ENCODE measurements around the gene OR1K1. TPM values are rescaled to one million over a fixed set of nuclear protein-coding genes. Genes with fewer than 3 reads are reported as not detected.

Gene OR1K1
- total and polyA plus RNA-seq, 4 donors, result not detected

Other genes starting within 250 kb of the OR1K1 start
- not detected for gene OR1N2, start 247.0 kb upstream of the OR1K1 start, total RNA-seq
- gene OR1N2, start 247.0 kb upstream of the OR1K1 start, polyA plus RNA-seq, result not detected
- not detected for gene OR1L8, start 216.7 kb upstream of the OR1K1 start, total RNA-seq
- not detected for gene OR1L8, start 216.7 kb upstream of the OR1K1 start, polyA plus RNA-seq
- not detected for gene OR1Q1, start 185.4 kb upstream of the OR1K1 start, total RNA-seq
- gene OR1Q1, start 185.4 kb upstream of the OR1K1 start, polyA plus RNA-seq, result not detected
- not detected for gene OR1B1, start 142.5 kb upstream of the OR1K1 start, total RNA-seq
- gene OR1B1, start 142.5 kb upstream of the OR1K1 start, polyA plus RNA-seq, result not detected
- not detected for gene OR1L1, start 138.4 kb upstream of the OR1K1 start, total RNA-seq
- gene OR1L1, start 138.4 kb upstream of the OR1K1 start, polyA plus RNA-seq, result not detected
- gene OR1L3, start 125.0 kb upstream of the OR1K1 start, total RNA-seq, result not detected
- gene OR1L3, start 125.0 kb upstream of the OR1K1 start, polyA plus RNA-seq, result not detected
- gene OR1L4, start 76.1 kb upstream of the OR1K1 start, total RNA-seq, result not detected
- gene OR1L4, start 76.1 kb upstream of the OR1K1 start, polyA plus RNA-seq, result not detected
- gene OR1L6, start 57.8 kb upstream of the OR1K1 start, total RNA-seq, result not detected
- gene OR1L6, start 57.8 kb upstream of the OR1K1 start, polyA plus RNA-seq, result not detected
- not detected for gene OR5C1, start 11.2 kb upstream of the OR1K1 start, total RNA-seq
- not detected for gene OR5C1, start 11.2 kb upstream of the OR1K1 start, polyA plus RNA-seq
- 10 to 100 TPM; 18.7 to 23.1 TPM for gene PDCL, start 28.5 kb downstream of the OR1K1 start, total RNA-seq
- 10 to 100 TPM; 11.2 to 16.7 TPM for gene PDCL, start 28.5 kb downstream of the OR1K1 start, polyA plus RNA-seq
- gene RC3H2, start 105.2 kb downstream of the OR1K1 start, total RNA-seq, result 10 to 100 TPM; 52.7 to 54.1 TPM
- gene RC3H2, start 105.2 kb downstream of the OR1K1 start, polyA plus RNA-seq, result 10 to 100 TPM; 10.8 to 14.9 TPM
- 1 to 10 TPM; 8.4 to 9.0 TPM for gene ZBTB6, start 113.2 kb downstream of the OR1K1 start, total RNA-seq
- gene ZBTB6, start 113.2 kb downstream of the OR1K1 start, polyA plus RNA-seq, result 1 to 10 TPM; 4.1 to 4.8 TPM
- 1 to 10 TPM; 5.8 to 9.3 TPM for gene ZBTB26, start 131.4 kb downstream of the OR1K1 start, total RNA-seq
- 1 to 10 TPM; 4.3 to 4.9 TPM for gene ZBTB26, start 131.4 kb downstream of the OR1K1 start, polyA plus RNA-seq
- 100 to 1,000 TPM in 1 of 2 donors, 10 to 100 TPM in 1; 95.6 to 100 TPM for gene RABGAP1, start 140.9 kb downstream of the OR1K1 start, total RNA-seq
- gene RABGAP1, start 140.9 kb downstream of the OR1K1 start, polyA plus RNA-seq, result 10 to 100 TPM; 30.8 to 43.9 TPM
- 10 to 100 TPM in 1 of 2 donors, 1 to 10 TPM in 1; 8.8 to 13.9 TPM for gene GPR21, start 233.5 kb downstream of the OR1K1 start, total RNA-seq
- 1 to 10 TPM in 1 of 2 donors, under 1 TPM in 1; 0.50 to 3.8 TPM for gene GPR21, start 233.5 kb downstream of the OR1K1 start, polyA plus RNA-seq

Data from aorta (tissue), 4 donors.